Measurements from ENCODE around the gene TSPAN9.

- TF ChIP-seq, protein P1, sequence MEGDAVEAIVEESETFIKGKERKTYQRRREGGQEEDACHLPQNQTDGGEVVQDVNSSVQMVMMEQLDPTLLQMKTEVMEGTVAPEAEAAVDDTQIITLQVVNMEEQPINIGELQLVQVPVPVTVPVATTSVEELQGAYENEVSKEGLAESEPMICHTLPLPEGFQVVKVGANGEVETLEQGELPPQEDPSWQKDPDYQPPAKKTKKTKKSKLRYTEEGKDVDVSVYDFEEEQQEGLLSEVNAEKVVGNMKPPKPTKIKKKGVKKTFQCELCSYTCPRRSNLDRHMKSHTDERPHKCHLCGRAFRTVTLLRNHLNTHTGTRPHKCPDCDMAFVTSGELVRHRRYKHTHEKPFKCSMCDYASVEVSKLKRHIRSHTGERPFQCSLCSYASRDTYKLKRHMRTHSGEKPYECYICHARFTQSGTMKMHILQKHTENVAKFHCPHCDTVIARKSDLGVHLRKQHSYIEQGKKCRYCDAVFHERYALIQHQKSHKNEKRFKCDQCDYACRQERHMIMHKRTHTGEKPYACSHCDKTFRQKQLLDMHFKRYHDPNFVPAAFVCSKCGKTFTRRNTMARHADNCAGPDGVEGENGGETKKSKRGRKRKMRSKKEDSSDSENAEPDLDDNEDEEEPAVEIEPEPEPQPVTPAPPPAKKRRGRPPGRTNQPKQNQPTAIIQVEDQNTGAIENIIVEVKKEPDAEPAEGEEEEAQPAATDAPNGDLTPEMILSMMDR (conservative IDR thresholded peaks at IDR 0.05; ENCODE audit: low read depth in 2 of 2): no peak
- TF ChIP-seq REST (IDR thresholded peaks at IDR 0.05; ENCODE audit: unreplicated experiment) (no peak), JUNB (IDR thresholded peaks at IDR 0.05; ENCODE audit: unreplicated experiment) (no peak), POLR2AphosphoS5 (IDR thresholded peaks at IDR 0.05; ENCODE audit: low read depth) (no peak), EZH2 (IDR thresholded peaks at IDR 0.05; ENCODE audit: low read depth, unreplicated experiment) (no peak), NANOG (IDR thresholded peaks at IDR 0.05; ENCODE audit: borderline replicate concordance) (no peak), CREB1 (CRISPR knock-in tag; IDR thresholded peaks at IDR 0.05; ENCODE audit: low read depth) (no peak), ZNF331 (CRISPR knock-in tag; IDR thresholded peaks at IDR 0.05; ENCODE audit: low read depth) (no peak), ETS1 (IDR thresholded peaks at IDR 0.05) (no peak), EZH2phosphoT487 (IDR thresholded peaks at IDR 0.05; ENCODE audit: unreplicated experiment) (no peak), STAT1 (IDR thresholded peaks at IDR 0.05; ENCODE audit: unreplicated experiment) (no peak)
Measured at GRCh38 chr12:3038166-3038565, 39.0 kb upstream of the TSPAN9 start.
